NCI-H146 treated with DMSO at 0.1 percent for 48 hours (cell line): ENCODE data around the gene OR8K1.

Experiments used
- DNase-seq: peaks from one replicate; lab custom pipeline; 2025; ENCODE audit not compliant: unreplicated experiment; lab: John Stamatoyannopoulos, UW

The OR8K1 gene

DNA sequence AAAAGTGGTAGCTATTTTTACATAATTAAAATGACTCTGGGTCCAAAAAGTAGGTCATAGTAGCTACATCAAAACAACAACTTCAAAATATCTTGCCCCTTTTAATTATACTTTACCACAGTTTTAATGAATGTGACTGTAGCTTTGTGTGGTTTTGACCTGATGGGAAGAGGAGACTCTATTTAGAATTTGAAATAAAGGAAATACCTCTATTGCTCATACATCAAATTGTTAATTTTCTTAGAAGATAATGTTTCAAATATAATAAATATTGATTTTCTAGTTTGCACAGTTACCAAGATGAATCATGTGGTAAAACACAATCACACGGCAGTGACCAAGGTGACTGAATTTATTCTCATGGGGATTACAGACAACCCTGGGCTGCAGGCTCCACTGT is at the start of gene OR8K1:
Gene OR8K1, plus strand, starts transcription at position 301 of the 400 bp plus-strand sequence. Its CDS starts 0 bp downstream, at position 301.
- DNase-seq, result no peak

DNA sequence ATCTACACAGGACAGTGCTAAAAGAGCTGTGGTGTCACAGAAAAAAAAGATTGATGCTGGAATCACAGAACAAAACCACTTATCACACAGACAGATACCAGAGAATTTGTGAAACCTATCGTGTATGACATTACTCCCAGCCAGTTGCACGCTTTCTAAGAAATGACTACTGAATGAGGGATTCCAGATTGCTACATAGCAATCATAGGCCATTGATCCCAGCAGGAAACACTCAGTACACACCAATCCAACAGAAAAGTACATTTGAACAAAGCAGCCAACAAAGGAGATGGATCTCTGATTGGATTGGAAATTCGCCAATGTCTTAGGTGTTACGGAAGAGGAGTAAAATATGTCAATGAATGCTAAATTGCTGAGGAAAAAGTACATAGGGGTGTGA is 48.9 kb upstream of the OR8K1 start:
- DNase-seq, result no peak

- DNase-seq, result no peak
Measured at GRCh38 chr11:56307836-56308235, 38.0 kb upstream of the OR8K1 start.

DNA sequence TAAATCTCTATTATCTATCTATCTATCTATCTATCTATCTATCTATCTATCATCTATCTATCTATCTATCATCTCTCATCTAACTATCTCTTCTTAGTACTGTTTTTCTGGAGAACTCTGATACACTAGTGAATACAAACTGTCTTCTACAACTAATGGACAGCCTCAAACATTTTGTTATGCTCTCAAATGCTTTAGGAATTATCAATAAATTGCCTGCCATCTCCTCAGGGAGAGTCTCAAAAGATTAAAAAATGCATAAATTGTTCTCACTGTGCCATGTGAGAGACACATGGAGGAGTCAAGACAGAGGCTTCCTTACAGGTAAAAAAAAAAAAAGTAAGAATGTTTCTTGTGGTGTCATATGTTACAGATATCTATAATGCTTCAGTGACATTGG is 31.0 kb upstream of the OR8K1 start, which contains the start of gene OR8K3:
Gene OR8K3, plus strand, starts transcription at position 301 of the 400 bp plus-strand sequence. CDS start 3,163 bp downstream, outside the sequence.
- DNase-seq, result no peak

GRCh38 chr11:56331861-56332491 is 13.9 kb upstream of the OR8K1 start:
- no peak for DNase-seq

DNA sequence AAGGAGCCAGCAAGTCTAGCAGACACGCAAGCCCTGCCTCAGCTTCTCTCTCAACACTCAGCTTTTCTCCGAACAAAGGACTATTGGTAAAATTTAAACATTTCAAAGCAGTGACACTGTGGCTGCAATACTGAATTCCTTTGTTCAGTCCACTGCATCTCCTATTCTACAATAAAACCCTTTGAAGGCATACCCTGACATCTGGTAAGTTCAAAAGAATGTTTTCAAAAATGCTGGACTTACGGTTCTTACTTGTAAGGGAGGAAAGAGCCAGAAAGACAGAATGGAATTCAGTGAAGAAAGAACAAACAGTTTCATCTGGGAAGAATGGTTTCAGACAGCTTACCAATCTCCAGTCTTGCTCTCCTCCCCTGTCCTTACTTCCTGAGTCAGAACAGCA is 12.7 kb upstream of the OR8K1 start:
- DNase-seq, result no peak

- DNase-seq, result no peak
Measured at GRCh38 chr11:56340289-56340688, 5.5 kb upstream of the OR8K1 start.

GRCh38 chr11:56353991-56354390 is 8.2 kb downstream of the OR8K1 start, which contains the start of gene OR8J1:
Gene OR8J1, plus strand, starts transcription at chr11:56354291. Its CDS starts 5,956 bp downstream, at chr11:56360247.
- no peak for DNase-seq

DNA sequence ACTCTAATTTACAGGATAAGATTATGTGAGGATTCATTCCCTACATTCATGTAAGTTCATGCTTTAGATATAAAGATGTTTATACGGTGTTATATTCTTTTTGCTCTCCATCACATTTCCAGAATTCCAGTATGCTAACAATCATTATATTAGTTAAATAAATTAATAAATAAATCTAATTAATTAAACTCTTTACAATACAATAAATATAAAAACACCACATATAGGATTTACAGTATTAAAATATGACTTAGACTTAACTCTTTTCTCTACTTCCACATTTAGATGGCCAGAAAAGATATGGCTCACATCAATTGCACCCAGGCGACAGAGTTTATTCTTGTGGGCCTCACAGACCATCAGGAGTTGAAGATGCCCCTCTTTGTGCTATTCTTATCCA is 29.5 kb downstream of the OR8K1 start, which contains the start of gene OR8U1:
Gene OR8U1, plus strand, starts transcription at position 301 of the 400 bp plus-strand sequence. Its CDS starts 0 bp downstream, at position 301.
- no peak for DNase-seq

DNA sequence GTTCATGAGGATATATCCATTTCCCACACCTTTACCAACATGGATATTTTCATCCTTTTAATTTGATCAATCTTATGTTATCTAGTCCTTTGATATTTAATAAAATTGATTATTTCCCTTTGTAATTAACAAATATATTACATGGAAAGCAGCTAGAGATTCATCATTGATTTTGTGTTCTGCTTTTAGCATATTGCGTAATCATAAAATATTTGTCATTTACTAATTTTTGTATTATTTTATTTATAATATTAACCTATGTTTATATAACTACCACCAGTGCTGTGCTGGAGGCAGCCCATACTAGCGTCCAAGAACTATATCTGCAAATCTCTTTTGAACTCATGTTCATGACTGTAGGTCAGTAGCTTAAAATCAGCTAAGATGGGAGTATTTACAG is 34.3 kb downstream of the OR8K1 start:
- no peak for DNase-seq

GRCh38 chr11:56394381-56394780 is 48.5 kb downstream of the OR8K1 start:
- DNase-seq, result no peak

GRCh38 chr11:56396047-56396446 is 50.2 kb downstream of the OR8K1 start:
- DNase-seq, result no peak
